H1 (cell line): ENCODE results near the gene BPI.

Source experiments
- CEBPB ChIP-seq: IDR thresholded peaks from 2 replicates; pipeline ENCODE4 v1.6.1; 2012; ENCODE audit warnings: low read depth, low read length
- EGR1 ChIP-seq: IDR thresholded peaks from 2 replicates; pipeline ENCODE4 v1.6.1; 2011; ENCODE audit warnings: low read depth, low read length, borderline replicate concordance
- EZH2 ChIP-seq: fragments of 200-600 bp; sonication (generic); IDR thresholded peaks from 2 replicates; pipeline ENCODE4 v1.7.1; 2012; ENCODE audit warnings: low read depth, mild to moderate bottlenecking, moderate library complexity, low read length, inconsistent platforms; ENCODE audit not compliant: severe bottlenecking
- NRF1 ChIP-seq: IDR thresholded peaks from 2 replicates; pipeline ENCODE4 v1.6.1; 2011; ENCODE audit warnings: mild to moderate bottlenecking, low read depth, low read length, improper control_type of control experiment
- RAD21 ChIP-seq, 2 experiments: IDR thresholded peaks in 1 of 2; conservative IDR thresholded peaks in 1 of 2; 2 replicates each; pipeline ENCODE4 v1.6.1; 2011; ENCODE audit warnings: low read depth in 2 of 2, low read length in 2 of 2, improper control_type of control experiment in 1 of 2, inconsistent platforms in 1 of 2, mild to moderate bottlenecking in 1 of 2, moderate library complexity in 1 of 2
- TAF1 ChIP-seq: IDR thresholded peaks from 2 replicates; pipeline ENCODE4 v1.6.1; 2011; ENCODE audit warnings: mild to moderate bottlenecking, low read depth, low read length
- TBP ChIP-seq: IDR thresholded peaks from 2 replicates; pipeline ENCODE4 v1.6.1; 2011; ENCODE audit warnings: low read depth, low read length, improper control_type of control experiment
- YY1 ChIP-seq: IDR thresholded peaks from 2 replicates; pipeline ENCODE4 v1.6.1; 2011; ENCODE audit warnings: low read depth, mild to moderate bottlenecking, low read length
- TF ChIP-seq, protein P1 (sequence below), 3 experiments: IDR thresholded peaks; 1 replicate in 2 of 3; 2 replicates in 1 of 3; pipeline versions ENCODE4 v1.5.1 to v1.6.1; 2011; ENCODE audit warnings: low read length in 3 of 3, mild to moderate bottlenecking in 3 of 3, inconsistent platforms in 2 of 3, low read depth in 1 of 3, moderate library complexity in 1 of 3; ENCODE audit not compliant: insufficient read depth in 1 of 3; ENCODE audit errors: control extremely low read depth in 1 of 3
- TF ChIP-seq, protein P2 (sequence below): IDR thresholded peaks from 2 replicates; pipeline ENCODE4 v1.6.1; 2011; ENCODE audit warnings: low read depth, mild to moderate bottlenecking, low read length; ENCODE audit not compliant: insufficient read depth

DNA sequence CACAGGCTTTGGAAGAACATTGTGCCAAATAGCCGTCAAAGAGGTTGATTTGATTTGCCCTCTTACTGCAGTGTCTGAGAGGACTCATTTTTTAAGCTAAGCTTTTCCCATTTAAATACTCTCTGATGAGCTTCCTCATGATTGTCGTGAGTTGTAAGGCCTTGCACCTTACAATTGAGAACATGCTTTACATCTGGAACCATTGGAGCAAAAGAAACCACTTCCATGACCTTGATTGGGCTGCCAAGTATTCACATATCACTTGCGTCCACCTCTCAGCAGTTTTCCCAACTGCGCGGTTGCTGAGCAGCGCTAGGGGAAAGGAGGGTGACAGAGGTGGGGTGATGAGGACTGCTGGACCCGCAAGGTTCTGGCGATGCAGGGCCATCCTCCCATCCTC is 30.1 kb downstream of the BPI start:
- TF ChIP-seq RAD21 (IDR thresholded peaks at IDR 0.05 in 1 of 2, conservative IDR thresholded peaks at IDR 0.05 in 1 of 2; ENCODE audit: low read depth in 2 of 2, low read length in 2 of 2) (no peak), EGR1 (no peak), EZH2 (no peak), NRF1 (no peak), YY1 (no peak), TAF1 (no peak), TBP (no peak), CEBPB (no peak)
- TF ChIP-seq, protein P1, sequence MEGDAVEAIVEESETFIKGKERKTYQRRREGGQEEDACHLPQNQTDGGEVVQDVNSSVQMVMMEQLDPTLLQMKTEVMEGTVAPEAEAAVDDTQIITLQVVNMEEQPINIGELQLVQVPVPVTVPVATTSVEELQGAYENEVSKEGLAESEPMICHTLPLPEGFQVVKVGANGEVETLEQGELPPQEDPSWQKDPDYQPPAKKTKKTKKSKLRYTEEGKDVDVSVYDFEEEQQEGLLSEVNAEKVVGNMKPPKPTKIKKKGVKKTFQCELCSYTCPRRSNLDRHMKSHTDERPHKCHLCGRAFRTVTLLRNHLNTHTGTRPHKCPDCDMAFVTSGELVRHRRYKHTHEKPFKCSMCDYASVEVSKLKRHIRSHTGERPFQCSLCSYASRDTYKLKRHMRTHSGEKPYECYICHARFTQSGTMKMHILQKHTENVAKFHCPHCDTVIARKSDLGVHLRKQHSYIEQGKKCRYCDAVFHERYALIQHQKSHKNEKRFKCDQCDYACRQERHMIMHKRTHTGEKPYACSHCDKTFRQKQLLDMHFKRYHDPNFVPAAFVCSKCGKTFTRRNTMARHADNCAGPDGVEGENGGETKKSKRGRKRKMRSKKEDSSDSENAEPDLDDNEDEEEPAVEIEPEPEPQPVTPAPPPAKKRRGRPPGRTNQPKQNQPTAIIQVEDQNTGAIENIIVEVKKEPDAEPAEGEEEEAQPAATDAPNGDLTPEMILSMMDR (IDR thresholded peaks at IDR 0.05; ENCODE audit: control extremely low read depth in 1 of 3, insufficient read depth in 1 of 3, low read depth in 1 of 3, low read length in 3 of 3) = no peak
- TF ChIP-seq, protein P2, sequence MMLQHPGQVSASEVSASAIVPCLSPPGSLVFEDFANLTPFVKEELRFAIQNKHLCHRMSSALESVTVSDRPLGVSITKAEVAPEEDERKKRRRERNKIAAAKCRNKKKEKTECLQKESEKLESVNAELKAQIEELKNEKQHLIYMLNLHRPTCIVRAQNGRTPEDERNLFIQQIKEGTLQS = no peak
